Cortex of kidney (tissue), 1 donor: ENCODE measurements around the gene SCFD2.
"Not testable (repeated sequence)": the region's sequence is repeated elsewhere in the genome, so short reads cannot be mapped to it uniquely, and the experiment has no call there.

Source experiments
- DNase-seq: peaks from one replicate; lab custom pipeline; 2025; lab: John Stamatoyannopoulos, UW

The SCFD2 gene

GRCh38 chr4:53101191-53101581 is 264.7 kb downstream of the SCFD2 start:
- DNase-seq, result no peak

- no peak for DNase-seq
Observed at GRCh38 chr4:53100501-53101190, 265.2 kb downstream of the SCFD2 start.

GRCh38 chr4:53098681-53099121 is 267.2 kb downstream of the SCFD2 start:
- DNase-seq, result no peak

GRCh38 chr4:53094040-53094439 is 271.8 kb downstream of the SCFD2 start:
- no peak for DNase-seq

- DNase-seq, result no peak
Observed at GRCh38 chr4:53089936-53090729, 275.7 kb downstream of the SCFD2 start.

GRCh38 chr4:53088152-53088551 is 277.7 kb downstream of the SCFD2 start:
- no peak for DNase-seq

- no peak for DNase-seq
Observed at GRCh38 chr4:53076374-53076958, 289.4 kb downstream of the SCFD2 start.

- DNase-seq, result no peak
Observed at GRCh38 chr4:53075162-53075785, 290.6 kb downstream of the SCFD2 start.

- DNase-seq, result no peak
Observed at GRCh38 chr4:53068755-53069330, 297.0 kb downstream of the SCFD2 start.

GRCh38 chr4:53067125-53067802 is 298.6 kb downstream of the SCFD2 start:
- no peak for DNase-seq

GRCh38 chr4:53066155-53066554 is 299.7 kb downstream of the SCFD2 start:
- no peak for DNase-seq

- no peak for DNase-seq
Observed at GRCh38 chr4:53064609-53065008, 301.3 kb downstream of the SCFD2 start.

- no peak for DNase-seq
Observed at GRCh38 chr4:53061091-53061850, 304.6 kb downstream of the SCFD2 start.

- DNase-seq, result no peak
Observed at GRCh38 chr4:53060278-53060677, 305.6 kb downstream of the SCFD2 start.

GRCh38 chr4:53059871-53060270 is 306.0 kb downstream of the SCFD2 start:
- no peak for DNase-seq

GRCh38 chr4:53059256-53059655 is 306.6 kb downstream of the SCFD2 start:
- no peak for DNase-seq

GRCh38 chr4:53057679-53058078 is 308.2 kb downstream of the SCFD2 start:
- DNase-seq, result no peak

GRCh38 chr4:53057108-53057507 is 308.8 kb downstream of the SCFD2 start:
- DNase-seq, result not testable (repeated sequence)

- no peak for DNase-seq
Observed at GRCh38 chr4:53055716-53056403, 310.0 kb downstream of the SCFD2 start.

- no peak for DNase-seq
Observed at GRCh38 chr4:53055274-53055673, 310.6 kb downstream of the SCFD2 start.
